ENCODE data around the gene PI4KA. TPM values are rescaled to one million over a fixed set of nuclear protein-coding genes. Genes with fewer than 3 reads are reported as not detected.
A peak's percentile ranks its signal among the peaks of the same experiment; 100 is the strongest.

The PI4KA gene
- polyA plus RNA-seq, 1 of the 3 experiments (the other 2 are of a cell fraction): 30.0 TPM

GRCh38 chr22:20866736-20867135 is 8.1 kb upstream of the PI4KA start:
- Histone ChIP-seq H3K9me2 (no peaks in the 10 kb centered on the region), H3F3A (replicated peaks; ENCODE audit: insufficient read depth) (no peaks in the 10 kb centered on the region), H3K27me3 (ENCODE audit: insufficient read depth) (no peaks in the 10 kb centered on the region), H3K79me2 (ENCODE audit: insufficient read depth) (peaks cover 4% of the 10 kb centered on the region; the same call in 1 of the 2 replicates), H3K4me3 (ENCODE audit: low read depth in 2 of 2, low read length in 1 of 2) (no peak overlapping the region), H3K4me2 (no peak overlapping the region), H3K9ac (no peak overlapping the region), H3K9me3 (no peaks in the 10 kb centered on the region), H4K20me1 (ENCODE audit: insufficient read depth) (no peaks in the 10 kb centered on the region), H3K4me1 (ENCODE audit: control insufficient read depth in 1 of 2, insufficient read depth in 2 of 2, low read depth in 1 of 2, low read length in 1 of 2) (peaks cover 0 to 37% of the 10 kb centered on the region in 2 experiments; a peak in 2 of 4 replicates), H3K27ac (ENCODE audit: low read depth in 2 of 2, low read length in 1 of 2) (peak overlapping the region in 1 of 2 experiments; percentile 94; a peak in 2 of 4 replicates), H2AFZ (ENCODE audit: low read depth) (no peak overlapping the region), H3K36me3 (replicated peaks in 1 of 2; ENCODE audit: control insufficient read depth in 1 of 2, insufficient read depth in 2 of 2, low read length in 1 of 2) (peaks cover 14 to 17% of the 10 kb centered on the region in 2 experiments)
- no peak for DNase-seq
- ChIA-PET POLR2A (interaction anchor here (0.6 to 2.6 kb wide), 2 partner anchors 14 to 19 kb away, joined by 3 to 15 read pairs; no protein-coding TSS in a partner anchor), CTCF (interaction anchor here (1.4 to 4.7 kb wide), 4 partner anchors 19 to 63 kb away, joined by 5 to 16 read pairs (median 12); partner anchors contain the start of gene CRKL)
- WGBS (ENCODE audit: low lambda C conversion rate): 86% methylated on average over 5 of the region's 5 CpGs
- TF ChIP-seq USF1 (IDR thresholded peaks at IDR 0.05; ENCODE audit: borderline replicate concordance, low read depth): no peak
- no peak for TF ChIP-seq TCF12 (IDR thresholded peaks at IDR 0.05)
- no peak for TF ChIP-seq FOSL2 (IDR thresholded peaks at IDR 0.05; ENCODE audit: borderline replicate concordance, low read depth)
- no peak for TF ChIP-seq RXRA (IDR thresholded peaks at IDR 0.05; ENCODE audit: borderline replicate concordance, low read depth)
- TF ChIP-seq, protein P1, sequence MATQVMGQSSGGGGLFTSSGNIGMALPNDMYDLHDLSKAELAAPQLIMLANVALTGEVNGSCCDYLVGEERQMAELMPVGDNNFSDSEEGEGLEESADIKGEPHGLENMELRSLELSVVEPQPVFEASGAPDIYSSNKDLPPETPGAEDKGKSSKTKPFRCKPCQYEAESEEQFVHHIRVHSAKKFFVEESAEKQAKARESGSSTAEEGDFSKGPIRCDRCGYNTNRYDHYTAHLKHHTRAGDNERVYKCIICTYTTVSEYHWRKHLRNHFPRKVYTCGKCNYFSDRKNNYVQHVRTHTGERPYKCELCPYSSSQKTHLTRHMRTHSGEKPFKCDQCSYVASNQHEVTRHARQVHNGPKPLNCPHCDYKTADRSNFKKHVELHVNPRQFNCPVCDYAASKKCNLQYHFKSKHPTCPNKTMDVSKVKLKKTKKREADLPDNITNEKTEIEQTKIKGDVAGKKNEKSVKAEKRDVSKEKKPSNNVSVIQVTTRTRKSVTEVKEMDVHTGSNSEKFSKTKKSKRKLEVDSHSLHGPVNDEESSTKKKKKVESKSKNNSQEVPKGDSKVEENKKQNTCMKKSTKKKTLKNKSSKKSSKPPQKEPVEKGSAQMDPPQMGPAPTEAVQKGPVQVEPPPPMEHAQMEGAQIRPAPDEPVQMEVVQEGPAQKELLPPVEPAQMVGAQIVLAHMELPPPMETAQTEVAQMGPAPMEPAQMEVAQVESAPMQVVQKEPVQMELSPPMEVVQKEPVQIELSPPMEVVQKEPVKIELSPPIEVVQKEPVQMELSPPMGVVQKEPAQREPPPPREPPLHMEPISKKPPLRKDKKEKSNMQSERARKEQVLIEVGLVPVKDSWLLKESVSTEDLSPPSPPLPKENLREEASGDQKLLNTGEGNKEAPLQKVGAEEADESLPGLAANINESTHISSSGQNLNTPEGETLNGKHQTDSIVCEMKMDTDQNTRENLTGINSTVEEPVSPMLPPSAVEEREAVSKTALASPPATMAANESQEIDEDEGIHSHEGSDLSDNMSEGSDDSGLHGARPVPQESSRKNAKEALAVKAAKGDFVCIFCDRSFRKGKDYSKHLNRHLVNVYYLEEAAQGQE (IDR thresholded peaks at IDR 0.05; ENCODE audit: low read depth, low read length): no peak
- no peak for TF ChIP-seq ELF1 (IDR thresholded peaks at IDR 0.05)
- TF ChIP-seq IRF3 (IDR thresholded peaks at IDR 0.05; ENCODE audit: low read depth, low read length): no peak
- no peak for TF ChIP-seq EZH2phosphoT487 (IDR thresholded peaks at IDR 0.05; ENCODE audit: borderline replicate concordance, low read depth)
- TF ChIP-seq SIN3A (IDR thresholded peaks at IDR 0.05; ENCODE audit: borderline replicate concordance, low read depth, low read length): no peak
- no peak for TF ChIP-seq YY1 (IDR thresholded peaks at IDR 0.05; ENCODE audit: low read depth)
- TF ChIP-seq FOXM1 (IDR thresholded peaks at IDR 0.05; ENCODE audit: low read depth): no peak
- no peak for TF ChIP-seq SMC3 (IDR thresholded peaks at IDR 0.05; ENCODE audit: low read depth, low read length)
- no peak for TF ChIP-seq JUND (IDR thresholded peaks at IDR 0.05)
- no peak for TF ChIP-seq GABPA (IDR thresholded peaks at IDR 0.05; ENCODE audit: low read depth)
- no peak for TF ChIP-seq USF2 (IDR thresholded peaks at IDR 0.05; ENCODE audit: borderline replicate concordance, low read depth, low read length)
- no peak for TF ChIP-seq RCOR1 (IDR thresholded peaks at IDR 0.05; ENCODE audit: low read length)
- TF ChIP-seq NFIC (IDR thresholded peaks at IDR 0.05; ENCODE audit: borderline replicate concordance): no peak
- no peak for TF ChIP-seq MXI1 (IDR thresholded peaks at IDR 0.05; ENCODE audit: low read depth, low read length)
- TF ChIP-seq MEF2A (IDR thresholded peaks at IDR 0.05; ENCODE audit: borderline replicate concordance, low read depth): no peak
- no peak for TF ChIP-seq CTCF (IDR thresholded peaks at IDR 0.05)

Data from SK-N-SH (cell line).